ENCODE results near the gene PARD3B.

DNA sequence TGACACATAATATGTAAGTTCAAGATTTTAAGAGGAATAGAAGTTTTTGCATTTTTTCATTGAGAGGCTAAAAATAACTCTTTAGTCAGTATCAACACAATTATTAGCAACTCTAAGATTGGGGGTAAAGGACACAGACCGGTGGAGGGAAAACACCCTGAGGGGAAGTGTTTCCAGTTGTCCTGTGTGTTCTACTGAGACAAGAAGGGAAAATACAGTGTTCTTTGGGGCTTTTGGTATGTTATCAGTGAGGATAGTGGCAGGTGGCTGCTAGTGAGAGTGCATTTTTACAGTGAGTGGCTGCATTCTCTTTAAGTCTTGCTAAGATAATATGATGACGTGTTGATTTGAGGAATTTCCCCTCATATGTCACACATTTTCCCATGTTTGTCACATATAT, 507.5 kb downstream of the PARD3B start:
- TF ChIP-seq, protein P1, sequence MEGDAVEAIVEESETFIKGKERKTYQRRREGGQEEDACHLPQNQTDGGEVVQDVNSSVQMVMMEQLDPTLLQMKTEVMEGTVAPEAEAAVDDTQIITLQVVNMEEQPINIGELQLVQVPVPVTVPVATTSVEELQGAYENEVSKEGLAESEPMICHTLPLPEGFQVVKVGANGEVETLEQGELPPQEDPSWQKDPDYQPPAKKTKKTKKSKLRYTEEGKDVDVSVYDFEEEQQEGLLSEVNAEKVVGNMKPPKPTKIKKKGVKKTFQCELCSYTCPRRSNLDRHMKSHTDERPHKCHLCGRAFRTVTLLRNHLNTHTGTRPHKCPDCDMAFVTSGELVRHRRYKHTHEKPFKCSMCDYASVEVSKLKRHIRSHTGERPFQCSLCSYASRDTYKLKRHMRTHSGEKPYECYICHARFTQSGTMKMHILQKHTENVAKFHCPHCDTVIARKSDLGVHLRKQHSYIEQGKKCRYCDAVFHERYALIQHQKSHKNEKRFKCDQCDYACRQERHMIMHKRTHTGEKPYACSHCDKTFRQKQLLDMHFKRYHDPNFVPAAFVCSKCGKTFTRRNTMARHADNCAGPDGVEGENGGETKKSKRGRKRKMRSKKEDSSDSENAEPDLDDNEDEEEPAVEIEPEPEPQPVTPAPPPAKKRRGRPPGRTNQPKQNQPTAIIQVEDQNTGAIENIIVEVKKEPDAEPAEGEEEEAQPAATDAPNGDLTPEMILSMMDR (IDR thresholded peaks at IDR 0.05): no peak
- TF ChIP-seq POLR2A (IDR thresholded peaks at IDR 0.05): no peak

All from lower leg skin (tissue), 3 donors.